ENCODE measurements around the gene NAT8L.

The NAT8L gene

GRCh38 chr4:2042204-2042946 lies 16.8 kb upstream of the NAT8L start:
- CTCF ChIA-PET: no interaction called here

GRCh38 chr4:2042947-2043395 lies 16.2 kb upstream of the NAT8L start:
- CTCF ChIA-PET: no interaction called here
- no peak for DNase-seq (ENCODE audit: low read depth, low spot score)
- H3K4me3 ChIP-seq (ENCODE audit: low read depth, low read length): peak overlapping the region; percentile 75
- TF ChIP-seq CTCF (IDR thresholded peaks at IDR 0.05; ENCODE audit: insufficient read depth, low read length, missing control alignments): no peak
- POLR2A ChIA-PET: no interaction called here

More at GRCh38 chr4:2042204-2042946, 16.8 kb upstream of the NAT8L start:
- POLR2A ChIA-PET: no interaction called here
- no peak for DNase-seq (ENCODE audit: low read depth, low spot score)
- TF ChIP-seq CTCF (IDR thresholded peaks at IDR 0.05; ENCODE audit: insufficient read depth, low read length, missing control alignments): no peak
- peak overlapping the region; percentile 75 for H3K4me3 ChIP-seq (ENCODE audit: low read depth, low read length)

- no peak overlapping the region for H3K4me3 ChIP-seq (ENCODE audit: low read depth, low read length)
- ChIA-PET CTCF (no interaction called here), POLR2A (no interaction called here)
- no peak for DNase-seq (ENCODE audit: low read depth, low spot score)
- no peak for TF ChIP-seq CTCF (IDR thresholded peaks at IDR 0.05; ENCODE audit: insufficient read depth, low read length, missing control alignments)
These were observed 15.6 kb upstream of the NAT8L start for GRCh38 chr4:2043396-2044118.

- ChIA-PET CTCF (no interaction called here), POLR2A (no interaction called here)
- no peak for TF ChIP-seq CTCF (IDR thresholded peaks at IDR 0.05; ENCODE audit: insufficient read depth, low read length, missing control alignments)
- no peak for DNase-seq (ENCODE audit: low read depth, low spot score)
- H3K4me3 ChIP-seq (ENCODE audit: low read depth, low read length): no peak overlapping the region
These were observed 15.0 kb upstream of the NAT8L start for GRCh38 chr4:2044119-2044485.

- no peak overlapping the region for H3K4me3 ChIP-seq (ENCODE audit: low read depth, low read length)
- DNase-seq (ENCODE audit: low read depth, low spot score): no peak
- no peak for TF ChIP-seq CTCF (IDR thresholded peaks at IDR 0.05; ENCODE audit: insufficient read depth, low read length, missing control alignments)
- POLR2A ChIA-PET: interaction anchor here (0.6 kb wide), 1 partner anchor 34 kb away, joined by 3 read pairs; no protein-coding TSS in a partner anchor
- CTCF ChIA-PET: no interaction called here
These were observed 14.3 kb upstream of the NAT8L start for GRCh38 chr4:2044542-2045517.

Measured in AG04449 (cell line).